Spinal cord (tissue), 10 donors: ENCODE data around the gene GPR21. TPM values are rescaled to one million over a fixed set of nuclear protein-coding genes. Genes with fewer than 3 reads are reported as not detected.

ENCODE experiments used
- DNase-seq, 6 donors: peaks; one replicate each; pipeline versions ENCODE4 v3.0.0 to v3.0.0-alpha.2; 2013 to 2015; ENCODE audit warnings: low spot score in 6 of 6, low read depth in 4 of 6
- H3K27ac ChIP-seq: one replicate; pipeline ENCODE4 v1.5.1; 2013; ENCODE audit warnings: low read depth, low read length, control low read depth
- H3K27me3 ChIP-seq: one replicate; pipeline ENCODE4 v1.6.1; 2013; ENCODE audit warnings: low read length; ENCODE audit not compliant: control insufficient read depth, insufficient read depth
- H3K36me3 ChIP-seq: one replicate; pipeline ENCODE4 v1.6.1; 2013; ENCODE audit warnings: low read length; ENCODE audit not compliant: control insufficient read depth, insufficient read depth
- H3K4me1 ChIP-seq: one replicate; pipeline ENCODE4 v1.6.1; 2013; ENCODE audit warnings: low read length; ENCODE audit not compliant: control insufficient read depth, insufficient read depth
- H3K4me3 ChIP-seq: one replicate; pipeline ENCODE4 v1.5.1; 2013; ENCODE audit warnings: low read depth, low read length, control low read depth
- H3K9me3 ChIP-seq: one replicate; pipeline ENCODE4 v1.6.1; 2013; ENCODE audit warnings: low read length; ENCODE audit not compliant: control insufficient read depth, insufficient read depth
- WGBS: methylation state at CpG from one replicate; pipeline ENCODE4 v1.1.5; 2013; ENCODE audit warnings: missing lambda C conversion rate; ENCODE audit not compliant: insufficient coverage; 5-methylcytosine and 5-hydroxymethylcytosine counted together
- polyA plus RNA-seq, 2 donors: library from polyadenylated mRNA; unstranded; fragments of 120-200 nt; gene quantifications; one replicate each; pipeline ENCODE4 v1.2.1, GENCODE V29; 2013; ENCODE audit not compliant: insufficient read length in 2 of 2
- total RNA-seq, 2 donors: library from RNA; depleted of rRNA in 1 of 2; stranded (reverse); fragments of 120-200 nt in 1 of 2; fragments of >200 nt in 1 of 2; gene quantifications; one replicate each; pipeline versions ENCODE4 v1.2.3 to v1.2.4, GENCODE V29; 2013 to 2014
- donor health status: healthy.

Gene GPR21
- total and polyA plus RNA-seq, 4 donors: 0.50 to 5.6 (median 1.9) TPM

DNA sequence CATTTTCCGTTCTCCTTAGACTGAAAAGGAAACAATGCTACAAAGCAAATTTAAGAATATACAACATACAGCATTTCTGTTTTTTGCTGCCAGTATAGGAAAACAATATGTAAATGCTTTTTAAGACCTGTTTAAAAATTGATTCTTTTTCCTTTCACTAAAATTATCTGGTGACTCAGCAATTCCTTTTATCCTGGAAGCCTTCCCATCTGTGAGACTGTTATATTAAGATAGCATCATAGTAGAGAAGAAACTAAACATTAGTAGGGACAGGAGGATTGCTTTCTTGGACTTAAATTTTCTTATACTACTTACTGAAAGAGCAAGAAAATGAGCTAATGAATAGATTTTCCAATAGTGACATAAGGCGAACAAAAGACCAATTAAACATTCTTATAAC lies 30.0 kb upstream of the GPR21 start:
- no peak overlapping the region for H3K4me3 ChIP-seq
- no peaks in the 10 kb centered on the region for H3K4me1 ChIP-seq
- no peaks in the 10 kb centered on the region for H3K9me3 ChIP-seq
- WGBS: no CpG with 5 or more reads among the region's 2 CpGs
- no peaks in the 10 kb centered on the region for H3K27me3 ChIP-seq
- H3K36me3 ChIP-seq: peaks cover 13% of the 10 kb centered on the region
- DNase-seq: peak in 1 of 6 donors; percentile 39
- no peak overlapping the region for H3K27ac ChIP-seq

DNA sequence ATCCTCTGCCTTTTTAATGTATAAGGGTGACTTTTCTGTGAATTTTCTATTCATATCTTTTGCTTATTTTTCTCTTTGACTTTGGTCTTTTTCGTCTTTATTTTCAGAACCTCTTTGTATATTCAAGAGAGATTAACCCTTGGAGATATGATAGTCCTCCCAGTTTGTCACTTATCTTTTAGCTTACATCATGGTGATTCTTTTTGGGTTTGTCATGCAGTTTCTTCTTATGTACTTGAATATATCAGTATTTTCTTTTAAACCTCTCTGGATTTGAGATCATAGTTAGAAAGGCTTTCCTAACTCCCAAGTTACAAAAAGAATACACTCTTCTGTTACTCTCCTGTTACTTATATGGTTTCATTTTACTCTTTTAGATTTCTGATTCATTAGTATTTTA lies 27.5 kb upstream of the GPR21 start:
- no peak for DNase-seq

DNA sequence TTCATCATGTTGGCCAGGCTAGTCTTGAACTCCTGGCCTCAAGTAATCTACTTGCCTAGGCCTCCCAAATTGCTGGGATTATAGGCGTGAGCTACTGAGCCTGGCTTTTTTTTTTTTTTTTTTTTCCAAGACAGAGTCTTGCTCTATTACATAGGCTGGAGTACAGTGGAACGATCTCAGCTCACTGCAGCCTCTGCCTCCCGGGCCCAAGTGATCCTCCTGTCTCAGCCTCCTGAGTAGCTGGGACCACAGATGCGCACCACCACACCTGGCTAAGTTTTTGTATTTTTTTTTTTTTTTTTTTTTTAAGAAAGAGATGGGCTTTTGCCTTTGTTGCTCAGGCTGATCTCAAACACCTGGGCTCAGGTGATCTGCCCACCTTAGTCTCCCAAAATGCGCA lies 26.2 kb upstream of the GPR21 start:
- Histone ChIP-seq H3K4me1 (no peaks in the 10 kb centered on the region), H3K27me3 (no peaks in the 10 kb centered on the region), H3K4me3 (no peak overlapping the region), H3K36me3 (peaks cover 8% of the 10 kb centered on the region), H3K9me3 (no peaks in the 10 kb centered on the region), H3K27ac (no peak overlapping the region)
- no peak for DNase-seq
- 100% methylated on average over 1 of the region's 5 CpGs for WGBS

More for the DNA sequence above, 27.5 kb upstream of the GPR21 start:
- Histone ChIP-seq H3K9me3 (no peaks in the 10 kb centered on the region), H3K4me3 (no peak overlapping the region), H3K36me3 (peaks cover 4% of the 10 kb centered on the region), H3K27me3 (no peaks in the 10 kb centered on the region), H3K27ac (no peak overlapping the region), H3K4me1 (no peaks in the 10 kb centered on the region)
- no CpG with 5 or more reads among the region's 1 CpG for WGBS

GRCh38 chr9:123008909-123009308 lies 24.6 kb upstream of the GPR21 start:
- H3K36me3 ChIP-seq: peaks cover 11% of the 10 kb centered on the region
- no peaks in the 10 kb centered on the region for H3K4me1 ChIP-seq
- H3K27me3 ChIP-seq: no peaks in the 10 kb centered on the region
- no peaks in the 10 kb centered on the region for H3K9me3 ChIP-seq
- no peak overlapping the region for H3K27ac ChIP-seq
- no peak overlapping the region for H3K4me3 ChIP-seq
- no peak for DNase-seq

DNA sequence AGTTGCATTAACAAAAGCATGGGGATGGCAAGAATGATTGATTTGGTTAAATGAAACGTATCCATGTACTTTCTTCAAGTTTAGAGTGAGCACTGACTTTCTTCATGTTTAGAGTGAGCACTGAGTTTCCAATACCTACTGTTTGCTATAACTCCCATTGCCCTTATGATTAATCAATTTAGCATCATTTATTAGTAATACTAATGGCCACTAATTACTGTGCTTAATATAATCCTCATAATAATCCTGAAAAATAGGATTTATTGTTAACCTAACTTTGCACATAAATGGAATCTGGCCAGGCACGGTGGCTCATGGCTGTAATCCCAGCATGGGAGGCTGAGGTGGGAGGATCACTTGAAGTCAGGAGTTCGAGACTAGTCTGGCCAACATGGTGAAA lies 22.1 kb upstream of the GPR21 start:
- H3K9me3 ChIP-seq: no peaks in the 10 kb centered on the region
- no peak overlapping the region for H3K27ac ChIP-seq
- WGBS: no CpG with 5 or more reads among the region's 3 CpGs
- no peak overlapping the region for H3K4me3 ChIP-seq
- peaks cover 7% of the 10 kb centered on the region for H3K36me3 ChIP-seq
- no peaks in the 10 kb centered on the region for H3K27me3 ChIP-seq
- H3K4me1 ChIP-seq: no peaks in the 10 kb centered on the region
- DNase-seq: no peak

GRCh38 chr9:123011878-123012528 lies 21.5 kb upstream of the GPR21 start:
- no peaks in the 10 kb centered on the region for H3K4me1 ChIP-seq
- no peak for DNase-seq
- no peaks in the 10 kb centered on the region for H3K27me3 ChIP-seq
- 100% methylated on average over 1 of the region's 3 CpGs for WGBS
- H3K9me3 ChIP-seq: no peaks in the 10 kb centered on the region
- H3K4me3 ChIP-seq: no peak overlapping the region
- no peak overlapping the region for H3K27ac ChIP-seq
- H3K36me3 ChIP-seq: peaks cover 7% of the 10 kb centered on the region

GRCh38 chr9:123016631-123017030 lies 16.8 kb upstream of the GPR21 start:
- Histone ChIP-seq H3K27ac (no peak overlapping the region), H3K4me1 (no peaks in the 10 kb centered on the region), H3K4me3 (no peak overlapping the region), H3K9me3 (no peaks in the 10 kb centered on the region), H3K27me3 (no peaks in the 10 kb centered on the region), H3K36me3 (peaks cover 16% of the 10 kb centered on the region)
- WGBS: no CpG with 5 or more reads among the region's 1 CpG
- DNase-seq: no peak

DNA sequence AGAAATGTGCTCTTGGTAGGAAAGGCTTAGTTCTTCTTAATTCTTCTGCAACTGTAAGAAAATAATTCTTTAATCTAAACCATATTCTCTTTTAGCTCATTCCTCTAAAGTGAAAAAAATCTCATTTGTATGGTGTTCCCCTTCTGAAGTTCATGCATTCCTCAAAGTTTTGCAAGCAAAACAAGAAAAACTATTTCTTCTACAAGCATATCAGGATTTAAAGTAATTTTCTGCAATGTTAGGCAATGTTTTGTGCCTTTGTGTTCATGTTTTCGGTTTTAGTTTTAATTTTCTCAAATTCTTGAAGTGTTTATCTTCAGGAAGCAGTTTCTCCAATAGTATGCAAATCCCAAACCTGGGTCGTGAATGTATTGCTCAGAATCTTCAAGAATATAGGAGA lies 12.7 kb upstream of the GPR21 start:
- Histone ChIP-seq H3K27ac (no peak overlapping the region), H3K9me3 (no peaks in the 10 kb centered on the region), H3K27me3 (no peaks in the 10 kb centered on the region), H3K4me3 (no peak overlapping the region), H3K4me1 (no peaks in the 10 kb centered on the region), H3K36me3 (peaks cover 14% of the 10 kb centered on the region)
- no peak for DNase-seq
- WGBS: no CpG with 5 or more reads among the region's 2 CpGs

DNA sequence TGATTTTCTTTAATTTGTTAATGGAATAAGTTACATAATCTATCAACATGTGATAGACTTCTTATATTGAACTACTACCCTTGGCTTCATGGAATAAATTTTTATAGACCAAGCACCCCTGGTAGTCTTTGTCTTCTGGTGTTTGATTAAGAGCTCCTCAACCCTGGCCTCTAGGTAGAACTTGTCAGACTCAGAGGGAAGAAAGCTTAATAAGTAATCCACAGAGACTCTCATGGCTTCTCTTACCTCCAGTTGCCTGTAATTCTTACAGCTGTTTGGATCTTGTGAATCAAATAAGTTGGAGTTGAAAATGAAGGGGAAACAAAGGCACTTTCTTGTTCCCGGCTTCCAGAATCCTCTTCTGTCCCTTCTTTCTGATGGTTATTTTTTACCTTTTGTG lies 7.0 kb upstream of the GPR21 start:
- Histone ChIP-seq H3K27ac (no peak overlapping the region), H3K4me3 (no peak overlapping the region), H3K36me3 (peaks cover 4% of the 10 kb centered on the region), H3K27me3 (no peaks in the 10 kb centered on the region), H3K9me3 (no peaks in the 10 kb centered on the region), H3K4me1 (no peaks in the 10 kb centered on the region)
- no peak for DNase-seq
- WGBS: no CpG with 5 or more reads among the region's 1 CpG

DNA sequence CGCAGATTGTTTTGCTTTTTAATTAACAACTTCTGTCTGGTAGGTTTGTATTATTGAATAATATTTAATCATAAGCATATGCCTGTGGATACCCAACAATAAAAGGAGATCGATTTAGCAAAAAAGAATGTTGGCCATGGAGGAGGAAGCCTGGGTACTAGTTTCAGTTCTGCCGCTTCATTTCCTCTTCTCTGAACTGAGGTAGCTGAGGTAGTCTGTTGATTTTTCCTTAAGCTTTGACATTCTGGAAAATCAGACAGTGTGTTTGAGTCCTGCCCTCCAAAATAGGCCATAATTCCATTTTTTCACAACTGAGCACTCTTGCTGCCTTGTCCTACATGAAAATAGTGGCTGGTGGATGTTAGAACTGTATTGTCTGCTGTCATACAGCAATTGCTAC lies 6.0 kb upstream of the GPR21 start:
- WGBS: no CpG with 5 or more reads among the region's 3 CpGs
- no peak for DNase-seq
- H3K4me3 ChIP-seq: no peak overlapping the region
- peaks cover 3% of the 10 kb centered on the region for H3K36me3 ChIP-seq
- no peaks in the 10 kb centered on the region for H3K4me1 ChIP-seq
- no peaks in the 10 kb centered on the region for H3K27me3 ChIP-seq
- no peak overlapping the region for H3K27ac ChIP-seq
- H3K9me3 ChIP-seq: no peaks in the 10 kb centered on the region
